DND-41 (cell line): ENCODE measurements around the gene SPTAN1.

Experiments
- CTCF ChIP-seq: IDR thresholded peaks from 2 replicates; pipeline ENCODE4 v1.5.1; 2012; ENCODE audit warnings: borderline replicate concordance, low read length, moderate library complexity, mild to moderate bottlenecking; ENCODE audit not compliant: poor library complexity, severe bottlenecking; ENCODE audit errors: extremely low read depth
- EZH2 ChIP-seq: IDR thresholded peaks from 3 replicates; pipeline ENCODE4 v1.6.1; 2012; ENCODE audit warnings: borderline replicate concordance, low read depth, mild to moderate bottlenecking, moderate library complexity, low read length, inconsistent platforms; ENCODE audit not compliant: severe bottlenecking

GRCh38 chr9:128653908-128654307 is 101.5 kb downstream of the SPTAN1 start:
- no peak for TF ChIP-seq CTCF
- no peak for TF ChIP-seq EZH2
